SK-N-SH (cell line): ENCODE results near the gene BID. TPM values are rescaled to one million over a fixed set of nuclear protein-coding genes. Genes with fewer than 3 reads are reported as not detected.

ENCODE experiments used
- CTCF ChIA-PET: fragments of 300-600, 350-600 bp; formaldehyde crosslinking; extraction: SDS; loops from one replicate; lab custom pipeline; 2021; lab: Yijun Ruan, JAX
- POLR2A ChIA-PET: fragments of 350-600 bp; sonication (Branson Sonifier 250); formaldehyde crosslinking; extraction: SDS; loops from one replicate; lab custom pipeline; 2020; ENCODE audit warnings: antibody characterized with exemption, inconsistent platforms; lab: Yijun Ruan, JAX
- DNase-seq: peaks from one replicate; pipeline ENCODE4 v3.0.0; 2012
- H2AFZ ChIP-seq: fragments of 200-600 bp; sonication (generic); 2 replicates; pipeline ENCODE4 v1.8.1; 2016; ENCODE audit warnings: antibody characterized with exemption, mild to moderate bottlenecking, low read depth
- H3F3A ChIP-seq: fragments of 200-600 bp; sonication (generic); replicated peaks from 2 replicates; pipeline ENCODE3; 2016; ENCODE audit warnings: antibody characterized with exemption, mild to moderate bottlenecking; ENCODE audit not compliant: insufficient read depth
- H3K27ac ChIP-seq, 2 experiments: fragments of 200-500 bp in 1 of 2; fragments of 200-600 bp in 1 of 2; sonication (Bioruptor generic) in 1 of 2; sonication (generic), shearing (Covaris generic) in 1 of 2; 2 replicates each; pipeline versions ENCODE4 v1.5.1 to v1.6.1; 2014 to 2016; ENCODE audit warnings: low read depth in 2 of 2, inconsistent platforms in 1 of 2, low read length in 1 of 2, mild to moderate bottlenecking in 1 of 2, mixed read lengths in 1 of 2
- H3K27me3 ChIP-seq: fragments of 200-600 bp; sonication (generic), shearing (Covaris generic); 2 replicates; pipeline ENCODE4 v1.6.1; 2016; ENCODE audit warnings: mixed run types; ENCODE audit not compliant: insufficient read depth
- H3K36me3 ChIP-seq, 2 experiments: fragments of 200-500 bp in 1 of 2; fragments of 200-600 bp in 1 of 2; sonication (Bioruptor generic) in 1 of 2; sonication (generic) in 1 of 2; replicated peaks in 1 of 2; 2 replicates each; pipeline versions ENCODE3 to v1.5.1; 2014 to 2016; ENCODE audit warnings: low read length in 1 of 2, mild to moderate bottlenecking in 1 of 2; ENCODE audit not compliant: insufficient read depth in 2 of 2, control insufficient read depth in 1 of 2
- H3K4me1 ChIP-seq, 2 experiments: fragments of 200-500 bp in 1 of 2; fragments of 200-600 bp in 1 of 2; sonication (Bioruptor generic) in 1 of 2; sonication (generic), shearing (Covaris generic) in 1 of 2; 2 replicates each; pipeline versions ENCODE4 v1.5.1 to v1.6.1; 2014 to 2016; ENCODE audit warnings: low read depth in 1 of 2, low read length in 1 of 2, mixed run types in 1 of 2; ENCODE audit not compliant: insufficient read depth in 2 of 2, control insufficient read depth in 1 of 2
- H3K4me2 ChIP-seq: fragments of 200-600 bp; sonication (generic), shearing (Covaris generic); 2 replicates; pipeline ENCODE4 v1.6.1; 2017; ENCODE audit warnings: mixed run types
- H3K4me3 ChIP-seq, 2 experiments: fragments of 200-500 bp in 1 of 2; fragments of 200-600 bp in 1 of 2; sonication (Bioruptor generic) in 1 of 2; sonication (generic), shearing (Covaris generic) in 1 of 2; 2 replicates each; pipeline versions ENCODE4 v1.5.1 to v1.8.1; 2014 to 2016; ENCODE audit warnings: low read depth in 2 of 2, inconsistent platforms in 1 of 2, low read length in 1 of 2, mild to moderate bottlenecking in 1 of 2, mixed read lengths in 1 of 2, moderate library complexity in 1 of 2
- H3K79me2 ChIP-seq: fragments of 200-600 bp; sonication (generic); 2 replicates; pipeline ENCODE4 v1.8.1; 2017; ENCODE audit warnings: mild to moderate bottlenecking; ENCODE audit not compliant: insufficient read depth
- H3K9ac ChIP-seq: fragments of 200-600 bp; sonication (generic); 2 replicates; pipeline ENCODE4 v1.6.1; 2017; ENCODE audit warnings: mixed run types
- H3K9me2 ChIP-seq: fragments of 200-600 bp; sonication (generic); 2 replicates; pipeline ENCODE4 v1.6.1; 2017; ENCODE audit warnings: mixed run types
- H3K9me3 ChIP-seq: fragments of 200-600 bp; sonication (generic); 2 replicates; pipeline ENCODE4 v1.6.1; 2017; ENCODE audit warnings: mixed run types, mild to moderate bottlenecking, moderate library complexity
- H4K20me1 ChIP-seq: fragments of 200-600 bp; sonication (generic); 2 replicates; pipeline ENCODE4 v1.6.1; 2017; ENCODE audit warnings: mild to moderate bottlenecking, mixed run types; ENCODE audit not compliant: insufficient read depth
- EP300 ChIP-seq, 2 experiments: IDR thresholded peaks; 2 replicates each; pipeline versions ENCODE4 v1.4.0 to v1.6.1; 2012; ENCODE audit warnings: borderline replicate concordance in 1 of 2, low read depth in 1 of 2, low read length in 1 of 2
- FOSL2 ChIP-seq: IDR thresholded peaks from 2 replicates; pipeline ENCODE4 v1.4.0; 2012; ENCODE audit warnings: low read depth, mild to moderate bottlenecking, moderate library complexity, borderline replicate concordance
- FOXJ3 ChIP-seq: sonication (generic); formaldehyde crosslinking; IDR thresholded peaks from 2 replicates; pipeline ENCODE4 v1.5.1; 2020; ENCODE audit warnings: mild to moderate bottlenecking, missing genetic modification reagents
- FOXM1 ChIP-seq: IDR thresholded peaks from 2 replicates; pipeline ENCODE4 v1.4.0; 2012; ENCODE audit warnings: low read depth, mild to moderate bottlenecking
- GABPA ChIP-seq: IDR thresholded peaks from 2 replicates; pipeline ENCODE4 v1.4.0; 2012; ENCODE audit warnings: low read depth, mild to moderate bottlenecking
- GATA2 ChIP-seq: sonication (generic); formaldehyde crosslinking; IDR thresholded peaks from 2 replicates; pipeline ENCODE4 v1.5.0; 2020; ENCODE audit warnings: mild to moderate bottlenecking, missing genetic modification reagents
- MEF2A ChIP-seq: IDR thresholded peaks from 2 replicates; pipeline ENCODE4 v1.4.0; 2012; ENCODE audit warnings: low read depth, borderline replicate concordance
- NRF1 ChIP-seq: IDR thresholded peaks from 2 replicates; pipeline ENCODE4 v1.6.1; 2012; ENCODE audit warnings: low read depth, mild to moderate bottlenecking, low read length
- RAD21 ChIP-seq: IDR thresholded peaks from 2 replicates; pipeline ENCODE4 v1.6.1; 2012; ENCODE audit warnings: mild to moderate bottlenecking, low read length
- RCOR1 ChIP-seq: fragments of 150-350 bp; IDR thresholded peaks from 2 replicates; pipeline ENCODE4 v1.6.1; 2017; ENCODE audit warnings: antibody characterized with exemption, low read length
- RXRA ChIP-seq: IDR thresholded peaks from 2 replicates; pipeline ENCODE4 v1.4.0; 2012; ENCODE audit warnings: low read depth, mild to moderate bottlenecking, borderline replicate concordance
- SMC3 ChIP-seq: IDR thresholded peaks from 2 replicates; pipeline ENCODE4 v1.6.1; 2012; ENCODE audit warnings: low read depth, low read length, improper control_type of control experiment
- TEAD4 ChIP-seq: IDR thresholded peaks from 2 replicates; pipeline ENCODE4 v1.4.0; 2012; ENCODE audit warnings: mild to moderate bottlenecking, borderline replicate concordance; ENCODE audit not compliant: insufficient read depth
- YY1 ChIP-seq: IDR thresholded peaks from 2 replicates; pipeline ENCODE4 v1.4.0; 2012; ENCODE audit warnings: low read depth, mild to moderate bottlenecking
- WGBS: methylation state at CpG from one replicate; pipeline ENCODE4 v1.1.6; 2017; ENCODE audit warnings: low lambda C conversion rate; 5-methylcytosine and 5-hydroxymethylcytosine counted together
- polyA plus RNA-seq, 3 experiments: library from polyadenylated mRNA; depleted of rRNA; stranded (reverse); fragments of >200 nt; gene quantifications; 2 replicates each; pipeline ENCODE4 v1.2.3, GENCODE V29; 2012
- small RNA-seq, 7 experiments: library from RNA; depleted of rRNA; stranded (forward); fragments of <200 nt; gene quantifications; one replicate each; pipeline ENCODE3, GENCODE V24; 2012
- TF ChIP-seq, protein P1 (sequence below): IDR thresholded peaks from 2 replicates; pipeline ENCODE4 v1.4.0; 2012; ENCODE audit warnings: low read depth, borderline replicate concordance

BID gene
- polyA plus RNA-seq, 1 of the 3 experiments (the other 2 are of a cell fraction), result 139 TPM

DNA sequence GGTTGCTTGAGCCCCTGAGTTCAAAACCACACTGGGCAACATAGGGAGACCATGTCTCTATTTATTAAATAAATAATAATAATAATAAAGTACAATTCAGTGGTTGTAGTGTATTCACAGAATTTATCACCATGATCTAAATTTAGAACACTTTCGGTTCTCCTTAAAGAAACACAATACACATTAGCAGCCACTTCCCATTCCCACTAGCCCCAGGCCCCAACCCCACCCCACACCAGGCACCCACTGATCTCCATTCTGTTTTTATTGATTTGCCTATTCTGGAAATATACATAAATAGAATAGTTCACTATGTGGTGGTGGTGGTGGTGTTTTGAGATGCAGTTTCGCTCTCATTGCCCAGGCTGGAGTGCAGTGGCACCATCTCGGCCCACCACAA, 90.0 kb downstream of the BID start:
- no peaks in the 10 kb centered on the region for H3K4me1 ChIP-seq
- H3K4me2 ChIP-seq, result no peak overlapping the region
- peaks cover 12% of the 10 kb centered on the region for H3F3A ChIP-seq
- H3K9ac ChIP-seq, result no peak overlapping the region
- peaks cover 0 to 8% of the 10 kb centered on the region in 2 experiments for H3K36me3 ChIP-seq
- no peaks in the 10 kb centered on the region for H3K9me2 ChIP-seq
- no peaks in the 10 kb centered on the region for H3K9me3 ChIP-seq
- no peak overlapping the region for H3K27ac ChIP-seq
- no peak overlapping the region for H2AFZ ChIP-seq
- DNase-seq, result no peak
- TF ChIP-seq YY1 (no peak), FOXM1 (no peak), TEAD4 (no peak), GABPA (no peak), MEF2A (no peak), GATA2 (CRISPR knock-in tag) (no peak), RCOR1 (no peak), NRF1 (no peak), EP300 (IDR thresholded peaks at IDR 0.05; ENCODE audit: borderline replicate concordance in 1 of 2, low read depth in 1 of 2, low read length in 1 of 2) (no peak), RAD21 (no peak), FOSL2 (no peak), SMC3 (no peak), RXRA (no peak), FOXJ3 (CRISPR knock-in tag) (no peak)
- TF ChIP-seq, protein P1, sequence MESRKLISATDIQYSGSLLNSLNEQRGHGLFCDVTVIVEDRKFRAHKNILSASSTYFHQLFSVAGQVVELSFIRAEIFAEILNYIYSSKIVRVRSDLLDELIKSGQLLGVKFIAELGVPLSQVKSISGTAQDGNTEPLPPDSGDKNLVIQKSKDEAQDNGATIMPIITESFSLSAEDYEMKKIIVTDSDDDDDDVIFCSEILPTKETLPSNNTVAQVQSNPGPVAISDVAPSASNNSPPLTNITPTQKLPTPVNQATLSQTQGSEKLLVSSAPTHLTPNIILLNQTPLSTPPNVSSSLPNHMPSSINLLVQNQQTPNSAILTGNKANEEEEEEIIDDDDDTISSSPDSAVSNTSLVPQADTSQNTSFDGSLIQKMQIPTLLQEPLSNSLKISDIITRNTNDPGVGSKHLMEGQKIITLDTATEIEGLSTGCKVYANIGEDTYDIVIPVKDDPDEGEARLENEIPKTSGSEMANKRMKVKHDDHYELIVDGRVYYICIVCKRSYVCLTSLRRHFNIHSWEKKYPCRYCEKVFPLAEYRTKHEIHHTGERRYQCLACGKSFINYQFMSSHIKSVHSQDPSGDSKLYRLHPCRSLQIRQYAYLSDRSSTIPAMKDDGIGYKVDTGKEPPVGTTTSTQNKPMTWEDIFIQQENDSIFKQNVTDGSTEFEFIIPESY, result no peak
- TF ChIP-seq, all 33 proteins: peak for 0
- Histone ChIP-seq H4K20me1 (no peaks in the 10 kb centered on the region), H3K27me3 (no peaks in the 10 kb centered on the region), H3K79me2 (peaks cover 17% of the 10 kb centered on the region; the same call in 1 of the 2 replicates), H3K4me3 (no peak overlapping the region)
- ChIA-PET POLR2A (no interaction called here), CTCF (no interaction called here)
- 97% methylated on average over 3 of the region's 3 CpGs for WGBS

Small RNA genes within 50 kb of the gene (small RNA-seq; reads per million reads assigned to genes)
- gene MIR3198-1, result 0 reads per million in 7 experiments

Other genes starting within 250 kb of the BID start
- gene SLC25A18, start 211.0 kb downstream of the BID start, polyA plus RNA-seq (2012; rRNA removed), result 0.02 TPM in 1 of 2 replicates, not detected in the other
- gene ATP6V1E1, start 145.7 kb downstream of the BID start, polyA plus RNA-seq (2012; rRNA removed), result 140 and 195 TPM in 2 replicates
- 37.1 and 51.3 TPM in 2 replicates for gene BCL2L13, start 135.7 kb downstream of the BID start, polyA plus RNA-seq (2012; rRNA removed)